ENCODE measurements around the gene SCP2D1. TPM values are rescaled to one million over a fixed set of nuclear protein-coding genes. Genes with fewer than 3 reads are reported as not detected.

The SCP2D1 gene
- total and polyA plus RNA-seq, 2 donors (not counting 1 experiment from before 2014, with no cell fraction given): not detected

- no peaks in the 10 kb centered on the region for H4K20me1 ChIP-seq (ENCODE audit: control insufficient read depth, extremely low read depth, insufficient read depth, low read length)
- peak overlapping the region; percentile 76 for H2AFZ ChIP-seq (ENCODE audit: low read length)
- no peaks in the 10 kb centered on the region for H3K79me2 ChIP-seq (ENCODE audit: control insufficient read depth, insufficient read depth, low read length)
- peak overlapping the region; percentile 76 for H3K9ac ChIP-seq (ENCODE audit: insufficient read depth, low read length)
- H3K4me2 ChIP-seq (ENCODE audit: extremely low read depth, insufficient read depth, low read length): peak overlapping the region; percentile 95
- TF ChIP-seq CTCF (conservative IDR thresholded peaks at IDR 0.05 in 1 of 2, IDR thresholded peaks at IDR 0.05 in 1 of 2; ENCODE audit: low read depth in 1 of 2, low read length in 2 of 2) (no peak), EZH2 (IDR thresholded peaks at IDR 0.05; ENCODE audit: low read length, missing control alignments) (no peak)
- H3K9me3 ChIP-seq (ENCODE audit: control insufficient read depth, insufficient read depth, low read depth, low read length): no peaks in the 10 kb centered on the region
- peak overlapping the region; percentile 71 to 92 (median 79) for H3K4me3 ChIP-seq (replicated peaks in 1 of 4; ENCODE audit: control extremely low read depth in 1 of 4, insufficient read depth in 1 of 4, low read depth in 3 of 4, low read length in 4 of 4)
- H3K27me3 ChIP-seq (ENCODE audit: control insufficient read depth, insufficient read depth, low read length): no peaks in the 10 kb centered on the region
- DNase-seq (ENCODE audit: low read depth in 2 of 2): no peak
- H3K4me1 ChIP-seq (ENCODE audit: control insufficient read depth, extremely low read depth, insufficient read depth, low read length): peaks cover 3% of the 10 kb centered on the region
- no peaks in the 10 kb centered on the region for H3K36me3 ChIP-seq (ENCODE audit: control insufficient read depth, insufficient read depth, low read length)
- peak overlapping the region; percentile 86 for H3K27ac ChIP-seq (ENCODE audit: insufficient read depth, low read length)
These were observed 19.2 kb upstream of the SCP2D1 start for GRCh38 chr20:18794428-18794787.

GRCh38 chr20:18795366-18795765 lies 18.2 kb upstream of the SCP2D1 start:
- Histone ChIP-seq H3K9ac (ENCODE audit: insufficient read depth, low read length) (no peak overlapping the region), H3K4me1 (ENCODE audit: control insufficient read depth, extremely low read depth, insufficient read depth, low read length) (peaks cover 3% of the 10 kb centered on the region), H3K36me3 (ENCODE audit: control insufficient read depth, insufficient read depth, low read length) (no peaks in the 10 kb centered on the region), H3K27me3 (ENCODE audit: control insufficient read depth, insufficient read depth, low read length) (no peaks in the 10 kb centered on the region), H4K20me1 (ENCODE audit: control insufficient read depth, extremely low read depth, insufficient read depth, low read length) (no peaks in the 10 kb centered on the region), H3K4me3 (replicated peaks in 1 of 4; ENCODE audit: control extremely low read depth in 1 of 4, insufficient read depth in 1 of 4, low read depth in 3 of 4, low read length in 4 of 4) (no peak overlapping the region), H3K9me3 (ENCODE audit: control insufficient read depth, insufficient read depth, low read depth, low read length) (no peaks in the 10 kb centered on the region), H3K27ac (ENCODE audit: insufficient read depth, low read length) (no peak overlapping the region), H2AFZ (ENCODE audit: low read length) (no peak overlapping the region), H3K4me2 (ENCODE audit: extremely low read depth, insufficient read depth, low read length) (no peak overlapping the region), H3K79me2 (ENCODE audit: control insufficient read depth, insufficient read depth, low read length) (no peaks in the 10 kb centered on the region)
- DNase-seq (ENCODE audit: low read depth in 2 of 2): no peak
- no peak for TF ChIP-seq CTCF (conservative IDR thresholded peaks at IDR 0.05 in 1 of 2, IDR thresholded peaks at IDR 0.05 in 1 of 2; ENCODE audit: low read depth in 1 of 2, low read length in 2 of 2)
- no peak for TF ChIP-seq EZH2 (IDR thresholded peaks at IDR 0.05; ENCODE audit: low read length, missing control alignments)

- H3K4me1 ChIP-seq (ENCODE audit: control insufficient read depth, extremely low read depth, insufficient read depth, low read length): peaks cover 3% of the 10 kb centered on the region
These were observed 17.2 kb upstream of the SCP2D1 start for GRCh38 chr20:18796282-18796833.

More at GRCh38 chr20:18796282-18796833, 17.2 kb upstream of the SCP2D1 start:
- Histone ChIP-seq H2AFZ (ENCODE audit: low read length) (no peak overlapping the region), H3K79me2 (ENCODE audit: control insufficient read depth, insufficient read depth, low read length) (no peaks in the 10 kb centered on the region), H3K4me2 (ENCODE audit: extremely low read depth, insufficient read depth, low read length) (no peak overlapping the region), H4K20me1 (ENCODE audit: control insufficient read depth, extremely low read depth, insufficient read depth, low read length) (no peaks in the 10 kb centered on the region), H3K27ac (ENCODE audit: insufficient read depth, low read length) (no peak overlapping the region), H3K27me3 (ENCODE audit: control insufficient read depth, insufficient read depth, low read length) (no peaks in the 10 kb centered on the region), H3K9ac (ENCODE audit: insufficient read depth, low read length) (no peak overlapping the region), H3K9me3 (ENCODE audit: control insufficient read depth, insufficient read depth, low read depth, low read length) (no peaks in the 10 kb centered on the region), H3K36me3 (ENCODE audit: control insufficient read depth, insufficient read depth, low read length) (no peaks in the 10 kb centered on the region), H3K4me3 (replicated peaks in 1 of 4; ENCODE audit: control extremely low read depth in 1 of 4, insufficient read depth in 1 of 4, low read depth in 3 of 4, low read length in 4 of 4) (no peak overlapping the region)
- DNase-seq (ENCODE audit: low read depth in 2 of 2): no peak
- TF ChIP-seq EZH2 (IDR thresholded peaks at IDR 0.05; ENCODE audit: low read length, missing control alignments) (no peak), CTCF (conservative IDR thresholded peaks at IDR 0.05 in 1 of 2, IDR thresholded peaks at IDR 0.05 in 1 of 2; ENCODE audit: low read depth in 1 of 2, low read length in 2 of 2) (no peak)

Data from fibroblast of lung (primary cell).